GM18907 (cell line): Measurements from ENCODE around the gene SNHG17.
"Not testable (repeated sequence)": the region's sequence is repeated elsewhere in the genome, so short reads cannot be mapped to it uniquely, and the experiment has no call there.

Experiments used
- ATAC-seq: cut with Tn5 transposase; IDR thresholded peaks from one replicate; pipeline ENCODE4 v1.9.1; 2021; ENCODE audit warnings: mild to moderate bottlenecking, moderate library complexity; ENCODE audit not compliant: unreplicated experiment

The SNHG17 gene

GRCh38 chr20:38447931-38448675, 13.0 kb upstream of the SNHG17 start:
- ATAC-seq: peak; percentile 43

DNA sequence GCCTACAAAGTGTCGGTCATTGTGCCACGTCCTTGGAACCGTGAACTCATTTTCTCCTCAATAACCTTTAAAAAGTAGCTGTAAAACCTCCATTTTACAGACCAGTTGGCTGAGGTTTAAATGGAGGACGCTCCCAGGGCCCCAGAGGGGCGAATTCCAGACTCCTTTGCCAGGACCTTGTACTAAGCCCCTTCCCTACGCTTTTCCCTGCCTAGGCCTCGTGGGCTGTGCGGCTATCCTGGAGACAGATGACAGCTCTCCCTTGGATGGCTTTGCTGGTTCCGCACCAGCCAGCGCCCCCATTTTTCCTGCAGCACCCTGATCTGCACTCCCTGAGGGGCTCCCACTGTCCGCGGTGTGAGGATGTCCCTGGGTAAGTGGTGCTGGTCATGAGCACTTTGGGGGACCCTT, 12.1 kb upstream of the SNHG17 start:
- ATAC-seq: no peak

- peak; percentile 80 for ATAC-seq
Observed at GRCh38 chr20:38446441-38447209, 11.5 kb upstream of the SNHG17 start.

GRCh38 chr20:38445901-38446425, 10.8 kb upstream of the SNHG17 start:
- no peak for ATAC-seq

GRCh38 chr20:38445381-38445796, 10.3 kb upstream of the SNHG17 start:
- no peak for ATAC-seq

- no peak for ATAC-seq
Observed at GRCh38 chr20:38441916-38442315, 6.8 kb upstream of the SNHG17 start.

- not testable (repeated sequence) for ATAC-seq
Observed at GRCh38 chr20:38441110-38441509, 6.0 kb upstream of the SNHG17 start.

DNA sequence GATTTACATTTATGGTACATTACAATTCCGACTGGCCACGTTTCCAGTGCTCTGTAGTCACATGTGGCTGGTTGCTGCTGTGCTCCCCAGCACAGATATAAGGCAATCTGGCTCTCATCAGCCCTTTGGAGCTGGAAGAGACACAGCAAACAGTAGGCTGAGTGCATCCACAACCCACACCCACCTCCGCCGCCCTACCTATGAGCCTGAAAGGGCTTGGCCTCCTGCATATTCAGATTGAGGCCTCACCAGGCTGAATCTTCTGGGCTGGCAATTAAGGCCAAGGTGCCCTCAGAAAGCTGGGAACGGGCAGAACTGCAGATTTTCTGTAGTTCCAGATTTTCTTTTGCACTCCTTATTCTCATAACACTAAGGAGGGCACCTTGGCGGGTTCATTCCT, 2.7 kb upstream of the SNHG17 start:
- ATAC-seq: no peak

GRCh38 chr20:38435555-38435939, 419 bp upstream of the SNHG17 start:
- no peak for ATAC-seq

DNA sequence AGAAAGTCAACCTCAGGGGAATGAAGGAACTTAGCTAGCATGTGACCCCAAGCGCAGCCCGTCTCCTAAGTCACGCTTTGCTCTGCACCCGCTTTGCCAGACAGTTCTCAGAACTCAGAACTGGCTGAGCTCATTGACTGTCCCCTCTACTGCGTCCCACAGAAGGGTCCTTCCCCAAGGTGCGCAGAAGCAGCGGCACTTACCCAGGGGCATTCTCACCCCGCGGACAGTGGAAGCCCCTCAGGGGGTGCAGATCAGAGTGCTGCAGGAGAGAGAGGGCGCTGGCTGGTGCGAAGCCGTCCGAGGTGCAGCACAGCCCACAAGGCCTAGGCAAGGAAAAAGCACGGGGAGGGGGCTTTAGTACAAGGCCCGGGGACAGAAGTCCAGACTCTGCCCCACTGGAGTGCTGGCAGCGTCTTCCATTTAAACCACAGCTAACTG, 807 bp downstream of the SNHG17 start:
- ATAC-seq: peak; percentile 18

DNA sequence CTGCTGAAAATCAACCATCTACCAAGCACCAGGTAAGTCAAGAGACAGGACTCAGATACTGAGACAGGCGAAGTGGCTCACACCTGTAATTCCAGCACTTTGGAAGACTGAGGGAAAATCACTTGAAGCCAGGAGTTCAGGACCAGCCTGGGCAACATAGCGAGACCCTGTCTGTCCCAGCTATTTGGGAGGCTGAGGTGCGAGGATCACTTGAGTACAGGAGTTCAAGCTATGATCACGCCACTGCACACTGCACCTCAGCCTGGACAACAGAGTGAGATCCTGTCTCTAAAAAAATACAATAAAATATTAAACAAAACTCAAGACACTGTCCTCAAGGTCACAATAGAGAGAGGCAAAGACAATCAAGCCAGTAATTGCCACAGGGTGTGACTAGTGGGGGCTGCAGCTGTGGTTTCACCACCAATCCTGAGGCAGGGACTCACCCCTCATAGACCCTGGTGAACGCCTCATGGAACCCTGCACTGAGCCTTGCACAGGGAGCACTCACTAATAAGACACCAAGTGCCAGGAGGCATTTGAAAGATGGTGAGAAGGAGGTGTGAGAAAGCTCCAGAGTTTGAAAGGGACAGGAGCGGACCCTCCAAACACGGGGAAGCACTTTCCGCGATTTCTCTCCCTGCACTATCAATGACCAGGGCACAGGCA, 1.7 kb downstream of the SNHG17 start:
- no peak for ATAC-seq

- not testable (repeated sequence) for ATAC-seq
Observed at GRCh38 chr20:38432870-38433269, 2.3 kb downstream of the SNHG17 start.

DNA sequence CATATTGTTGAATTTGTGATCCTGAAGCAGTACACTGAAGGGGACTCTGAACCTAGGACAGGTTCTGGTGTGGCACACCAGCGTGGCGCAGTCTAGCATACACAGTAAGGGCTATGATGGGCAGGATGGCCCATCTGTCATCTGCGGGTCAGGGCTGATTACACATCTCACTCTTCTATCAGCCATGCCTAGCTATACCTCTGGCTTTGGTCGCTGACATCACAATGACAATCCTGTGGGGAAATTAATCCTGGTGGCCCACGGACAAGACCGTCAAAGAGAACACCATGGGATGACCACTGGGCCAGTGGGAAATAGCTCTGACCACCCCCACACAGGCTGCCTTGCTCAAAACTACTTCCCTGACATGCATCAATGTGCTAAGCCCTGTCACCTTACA, 2.8 kb downstream of the SNHG17 start:
- no peak for ATAC-seq

DNA sequence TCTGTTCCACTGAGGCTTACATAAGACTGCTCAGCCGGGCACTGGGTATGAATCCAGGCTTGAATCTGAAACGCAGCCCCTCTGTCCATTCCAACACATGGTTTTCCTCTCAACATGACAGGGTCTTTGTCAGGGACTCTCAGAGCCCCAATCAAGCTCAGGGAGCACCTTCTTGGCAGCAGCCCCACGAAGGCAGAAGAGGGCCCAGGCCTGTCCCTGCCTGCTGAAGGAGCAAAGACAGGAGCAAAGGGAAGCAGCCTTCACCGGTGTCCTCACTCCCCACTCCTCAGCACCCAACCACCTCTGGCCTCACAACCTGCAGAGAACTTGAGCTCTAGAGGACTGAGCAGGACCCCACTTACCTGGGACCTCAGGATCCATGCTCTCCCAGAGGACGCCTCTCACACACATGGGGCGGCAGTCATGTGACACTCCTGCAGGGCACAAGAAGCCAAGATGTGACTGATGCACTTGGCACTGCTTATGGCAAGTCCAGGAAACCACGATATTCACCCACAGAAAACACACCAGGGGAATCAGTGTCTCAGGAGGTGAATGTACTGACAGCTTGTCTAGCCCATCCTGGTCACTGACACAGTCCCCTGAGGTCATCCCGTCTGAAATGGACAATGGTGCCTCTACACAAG, 4.3 kb downstream of the SNHG17 start:
- no peak for ATAC-seq

DNA sequence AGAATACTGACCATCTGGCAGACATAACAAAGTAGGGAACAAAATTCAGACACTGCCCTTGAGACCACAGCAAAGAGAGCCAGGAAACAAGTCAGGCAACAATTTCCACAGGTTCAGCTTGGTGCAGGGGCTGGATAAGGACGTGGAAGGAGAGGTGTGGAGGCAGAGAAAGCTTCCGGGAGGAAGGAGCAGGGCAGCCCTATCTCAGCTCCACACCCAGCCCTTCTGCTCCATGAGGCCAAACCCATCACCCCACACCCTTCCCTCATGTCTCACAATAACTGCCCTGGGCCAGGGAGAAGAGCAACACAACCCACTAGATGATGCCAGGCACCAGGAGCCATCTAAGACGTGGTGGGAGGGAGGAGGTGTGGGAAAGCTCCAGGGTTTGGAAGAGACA, 5.8 kb downstream of the SNHG17 start:
- ATAC-seq: no peak

- ATAC-seq: no peak
Observed at GRCh38 chr20:38428800-38429199, 6.3 kb downstream of the SNHG17 start.

GRCh38 chr20:38427655-38428023, 7.5 kb downstream of the SNHG17 start:
- no peak for ATAC-seq

DNA sequence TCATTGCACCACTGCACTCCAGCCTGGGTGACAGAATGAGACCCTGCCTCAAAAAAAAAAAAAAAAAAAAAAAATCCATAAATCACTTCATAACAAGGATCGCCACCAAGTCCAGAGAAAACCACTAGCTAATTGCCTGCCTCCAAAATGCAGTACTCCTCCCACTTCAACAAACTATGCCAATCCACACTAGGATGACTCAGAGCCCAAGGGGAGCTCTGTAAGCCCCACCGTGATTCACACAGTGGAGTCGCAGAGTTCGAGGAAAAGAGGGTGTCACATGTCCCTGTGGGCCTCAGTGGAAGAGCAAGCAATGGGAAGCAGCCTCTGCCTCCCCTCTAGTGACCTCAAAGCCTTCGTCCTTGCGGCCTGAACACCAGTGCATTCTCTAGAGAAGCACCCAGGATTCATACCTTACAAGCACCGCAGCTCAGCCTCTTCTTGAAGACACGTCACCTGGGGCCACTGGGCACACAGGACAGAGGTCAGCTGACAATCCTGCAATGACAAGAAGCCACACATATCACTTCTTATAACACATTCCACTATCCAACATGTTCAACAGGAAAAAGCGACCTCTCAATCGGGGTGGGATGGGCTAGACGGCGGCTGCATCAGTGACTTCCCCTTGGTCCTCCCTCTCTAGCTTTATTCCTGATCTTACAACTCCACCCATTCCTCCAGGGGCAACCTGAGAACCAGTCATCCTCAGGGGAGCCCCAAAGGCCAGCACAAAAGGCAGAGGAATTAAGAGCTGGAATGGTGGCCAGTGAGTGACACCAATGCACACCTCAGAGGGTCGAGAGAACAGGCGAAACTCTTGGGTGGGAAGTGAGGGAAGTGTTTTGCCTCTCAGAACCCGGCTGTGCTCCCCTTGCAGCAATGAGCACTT, 8.9 kb downstream of the SNHG17 start:
- ATAC-seq: no peak

DNA sequence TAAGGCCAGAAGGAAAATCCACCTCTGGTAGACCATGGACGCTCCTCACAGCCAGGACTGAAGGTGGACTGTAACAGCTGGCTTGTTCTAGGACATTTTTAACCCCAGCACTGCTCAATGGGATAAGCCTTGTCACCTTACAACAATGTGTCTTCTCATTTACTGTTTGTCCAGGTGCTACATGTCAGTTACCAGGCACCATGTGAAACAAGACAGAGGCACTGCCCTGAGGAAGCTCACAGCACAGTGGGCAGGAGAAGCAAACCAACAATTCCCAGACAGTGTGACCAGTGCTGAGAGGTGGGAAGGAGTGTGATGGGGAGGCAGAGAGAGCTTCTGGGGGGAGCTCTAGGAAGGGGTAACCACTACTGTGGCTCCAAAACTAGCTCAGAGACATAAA, 10.7 kb downstream of the SNHG17 start:
- ATAC-seq: no peak

DNA sequence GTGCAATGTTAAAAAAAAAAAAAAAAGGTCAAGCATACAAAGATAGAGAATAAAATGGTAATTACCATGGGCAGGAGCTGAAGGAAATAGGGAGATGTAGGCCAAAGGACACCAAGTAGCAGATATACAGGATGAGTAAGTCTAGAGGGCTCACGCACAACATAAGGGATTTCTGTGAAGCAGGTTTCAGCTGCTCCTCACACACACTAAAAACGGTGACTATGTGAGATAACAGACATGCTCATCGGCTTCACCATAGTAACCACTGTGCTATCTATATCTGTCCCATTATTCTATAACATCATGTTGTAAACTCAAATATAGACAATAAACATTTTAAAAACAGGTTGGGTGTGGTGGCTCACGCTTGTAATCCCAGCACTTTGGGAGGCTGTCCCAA, 11.6 kb downstream of the SNHG17 start:
- no peak for ATAC-seq
